D341Med (cell line): Measurements from ENCODE around the gene SHB.

Source experiments
- DNase-seq: peaks from one replicate; pipeline ENCODE4 v3.0.0; 2012; ENCODE audit warnings: low spot score

Gene SHB

GRCh38 chr9:38068701-38069628 is at the start of gene SHB:
Gene SHB, minus strand, starts transcription at chr9:38069227. Its CDS starts 582 bp downstream, at chr9:38068645.
- peak; percentile 98 for DNase-seq

GRCh38 chr9:38117651-38118050 is 48.6 kb upstream of the SHB start:
- DNase-seq = no peak

- DNase-seq = no peak
Measured at GRCh38 chr9:38114905-38115304, 45.9 kb upstream of the SHB start.

- no peak for DNase-seq
Measured at GRCh38 chr9:38112456-38112855, 43.4 kb upstream of the SHB start.

- DNase-seq = no peak
Measured at GRCh38 chr9:38112049-38112448, 43.0 kb upstream of the SHB start.

GRCh38 chr9:38110476-38110875 is 41.4 kb upstream of the SHB start:
- no peak for DNase-seq

GRCh38 chr9:38109601-38110000 is 40.6 kb upstream of the SHB start:
- no peak for DNase-seq

- DNase-seq = no peak
Measured at GRCh38 chr9:38108326-38108725, 39.3 kb upstream of the SHB start.

- DNase-seq = no peak
Measured at GRCh38 chr9:38107811-38108304, 38.8 kb upstream of the SHB start.

- no peak for DNase-seq
Measured at GRCh38 chr9:38107405-38107804, 38.4 kb upstream of the SHB start.

GRCh38 chr9:38106488-38106887 is 37.5 kb upstream of the SHB start:
- DNase-seq = no peak

GRCh38 chr9:38103340-38103739 is 34.3 kb upstream of the SHB start:
- DNase-seq = no peak

GRCh38 chr9:38101423-38101822 is 32.4 kb upstream of the SHB start:
- no peak for DNase-seq

GRCh38 chr9:38096238-38096805 is 27.3 kb upstream of the SHB start:
- DNase-seq = no peak

GRCh38 chr9:38094165-38094564 is 25.1 kb upstream of the SHB start:
- no peak for DNase-seq

GRCh38 chr9:38092656-38093055 is 23.6 kb upstream of the SHB start:
- no peak for DNase-seq

- no peak for DNase-seq
Measured at GRCh38 chr9:38092200-38092524, 23.1 kb upstream of the SHB start.

GRCh38 chr9:38091310-38092199 is 22.5 kb upstream of the SHB start:
- DNase-seq = no peak

- no peak for DNase-seq
Measured at GRCh38 chr9:38090170-38090569, 21.1 kb upstream of the SHB start.

GRCh38 chr9:38089387-38090165 is 20.5 kb upstream of the SHB start:
- no peak for DNase-seq

GRCh38 chr9:38088006-38088925 is 19.2 kb upstream of the SHB start:
- peak; percentile 84 for DNase-seq
